Measurements from ENCODE around the gene NPHP4. TPM values are rescaled to one million over a fixed set of nuclear protein-coding genes. Genes with fewer than 3 reads are reported as not detected.

NPHP4 gene
- total and polyA plus RNA-seq, 2 donors (not counting 3 experiments of a cell fraction or from before 2014, with no cell fraction given): 4.4 to 11.7 TPM

GRCh38 chr1:5939271-5940170 is 52.7 kb downstream of the NPHP4 start:
- Histone ChIP-seq H3K79me2 (ENCODE audit: control insufficient read depth, insufficient read depth, low read length) (no peaks in the 10 kb centered on the region), H3K27me3 (ENCODE audit: control insufficient read depth in 2 of 2, insufficient read depth in 2 of 2, low read length in 2 of 2) (no peaks in the 10 kb centered on the region), H3K9me3 (replicated peaks; ENCODE audit: control insufficient read depth, insufficient read depth, low read length) (no peaks in the 10 kb centered on the region), H2AFZ (ENCODE audit: low read depth, low read length) (no peak overlapping the region), H3K27ac (ENCODE audit: insufficient read depth, low read depth, low read length) (no peak overlapping the region), H3K4me2 (ENCODE audit: insufficient read depth, low read length) (no peak overlapping the region), H4K20me1 (replicated peaks; ENCODE audit: control insufficient read depth, extremely low read depth, insufficient read depth, low read length) (no peaks in the 10 kb centered on the region), H3K9ac (replicated peaks; ENCODE audit: extremely low read depth, insufficient read depth, low read length) (no peak overlapping the region), H3K4me1 (ENCODE audit: control insufficient read depth, extremely low read depth, insufficient read depth, low read length) (no peaks in the 10 kb centered on the region), H3K9me1 (replicated peaks; ENCODE audit: control insufficient read depth, extremely low read depth, insufficient read depth, low read length) (no peaks in the 10 kb centered on the region), H3K4me3 (replicated peaks in 1 of 3; ENCODE audit: insufficient read depth in 1 of 3, low read depth in 1 of 3, low read length in 3 of 3) (no peak overlapping the region), H3K36me3 (ENCODE audit: control insufficient read depth in 2 of 2, extremely low read depth in 1 of 2, insufficient read depth in 2 of 2, low read length in 2 of 2) (peaks cover 0 to 4% of the 10 kb centered on the region in 2 experiments)
- ChIA-PET POLR2A (no interaction called here), CTCF (no interaction called here)
- DNase-seq (ENCODE audit: low read depth, low spot score) (no peak), FAIRE-seq (no peak)
- intact Hi-C loops (cut with micrococcal nuclease): no loop called here
- BruUV-seq (replicated peaks): no TSS peak
- dilution Hi-C loops (cut with MboI; ENCODE audit: extremely low pct_ligation_motif_present, low sequenced_read_pairs): no loop called here
- no peak for TF ChIP-seq GATA2 (IDR thresholded peaks at IDR 0.05; ENCODE audit: insufficient read depth, insufficient read length, low read depth, low read length)
- no peak for TF ChIP-seq POLR2AphosphoS5 (IDR thresholded peaks at IDR 0.05; ENCODE audit: insufficient read depth, low read depth, low read length)
- TF ChIP-seq CTCF (IDR thresholded peaks at IDR 0.05; ENCODE audit: extremely low read depth in 1 of 2, insufficient read depth in 1 of 2, low read depth in 1 of 2, low read length in 2 of 2): no peak
- no peak for TF ChIP-seq MAX (IDR thresholded peaks at IDR 0.05; ENCODE audit: insufficient read depth, insufficient read length)
- TF ChIP-seq JUN (IDR thresholded peaks at IDR 0.05; ENCODE audit: borderline replicate concordance, insufficient read depth, insufficient read length, low read depth): no peak
- no peak for TF ChIP-seq FOS (IDR thresholded peaks at IDR 0.05; ENCODE audit: borderline replicate concordance, insufficient read depth, low read length)
- no peak for TF ChIP-seq EZH2 (IDR thresholded peaks at IDR 0.05; ENCODE audit: borderline replicate concordance, low read depth, low read length, severe bottlenecking)
- TF ChIP-seq MYC (IDR thresholded peaks at IDR 0.05; ENCODE audit: low read depth, low read length): no peak
- TF ChIP-seq POLR2A (IDR thresholded peaks at IDR 0.05; ENCODE audit: low read depth, low read length): no peak

Measured in endothelial cell of umbilical vein (primary cell).